Lower leg skin (tissue), 3 donors: ENCODE results near the gene GRM8.

Experiments used
- POLR2A ChIP-seq, 2 donors: fragments of 450-650 bp; IDR thresholded peaks; one replicate each; pipeline ENCODE4 v1.6.1; 2016 to 2017; ENCODE audit warnings: antibody characterized with exemption in 2 of 2, mild to moderate bottlenecking in 1 of 2, moderate library complexity in 1 of 2
- TF ChIP-seq, protein P1 (sequence below), 3 donors: fragments of 450-650 bp; IDR thresholded peaks; one replicate each; pipeline ENCODE4 v1.5.1; 2016; ENCODE audit warnings: antibody characterized with exemption in 3 of 3, mild to moderate bottlenecking in 3 of 3, moderate library complexity in 2 of 3

DNA sequence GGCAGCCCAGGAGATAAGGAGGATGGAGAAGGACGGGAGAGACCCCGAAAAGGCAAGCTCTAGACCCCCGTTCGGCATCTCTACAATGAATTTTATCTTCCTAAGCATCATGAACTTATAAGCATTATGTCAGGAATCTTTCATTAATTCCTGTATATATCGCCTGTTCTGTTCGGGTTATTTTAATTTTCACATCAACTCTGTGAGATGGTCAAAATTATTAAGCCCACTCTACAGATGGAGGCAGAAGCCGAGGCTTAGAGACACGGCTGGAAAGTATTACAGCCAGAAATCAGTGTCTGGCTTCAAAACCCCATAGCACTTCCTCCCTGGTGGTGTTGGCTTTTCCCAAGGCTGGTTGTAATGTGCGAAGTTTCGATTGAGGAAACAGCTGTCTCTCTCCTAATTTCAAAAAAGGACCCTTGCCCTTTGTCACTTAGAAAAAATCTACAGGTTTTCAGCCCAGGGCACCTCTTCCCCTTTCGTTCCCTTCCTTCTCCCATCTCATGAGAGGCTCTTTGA, 1.5 kb upstream of the GRM8 start:
- TF ChIP-seq, protein P1, sequence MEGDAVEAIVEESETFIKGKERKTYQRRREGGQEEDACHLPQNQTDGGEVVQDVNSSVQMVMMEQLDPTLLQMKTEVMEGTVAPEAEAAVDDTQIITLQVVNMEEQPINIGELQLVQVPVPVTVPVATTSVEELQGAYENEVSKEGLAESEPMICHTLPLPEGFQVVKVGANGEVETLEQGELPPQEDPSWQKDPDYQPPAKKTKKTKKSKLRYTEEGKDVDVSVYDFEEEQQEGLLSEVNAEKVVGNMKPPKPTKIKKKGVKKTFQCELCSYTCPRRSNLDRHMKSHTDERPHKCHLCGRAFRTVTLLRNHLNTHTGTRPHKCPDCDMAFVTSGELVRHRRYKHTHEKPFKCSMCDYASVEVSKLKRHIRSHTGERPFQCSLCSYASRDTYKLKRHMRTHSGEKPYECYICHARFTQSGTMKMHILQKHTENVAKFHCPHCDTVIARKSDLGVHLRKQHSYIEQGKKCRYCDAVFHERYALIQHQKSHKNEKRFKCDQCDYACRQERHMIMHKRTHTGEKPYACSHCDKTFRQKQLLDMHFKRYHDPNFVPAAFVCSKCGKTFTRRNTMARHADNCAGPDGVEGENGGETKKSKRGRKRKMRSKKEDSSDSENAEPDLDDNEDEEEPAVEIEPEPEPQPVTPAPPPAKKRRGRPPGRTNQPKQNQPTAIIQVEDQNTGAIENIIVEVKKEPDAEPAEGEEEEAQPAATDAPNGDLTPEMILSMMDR (IDR thresholded peaks at IDR 0.05): no peak
- TF ChIP-seq POLR2A (IDR thresholded peaks at IDR 0.05): no peak
